ENCODE results near the gene ERC2.

The ERC2 gene

GRCh38 chr3:55826097-55826496 is 642.2 kb downstream of the ERC2 start:
- Histone ChIP-seq H3K9me3 (no peaks in the 10 kb centered on the region), H3K4me3 (ENCODE audit: low read depth, low read length) (no peak overlapping the region), H3K4me1 (no peaks in the 10 kb centered on the region), H3K36me3 (no peaks in the 10 kb centered on the region), H3K27me3 (no peaks in the 10 kb centered on the region)
- no peak for DNase-seq
- no peak for TF ChIP-seq CTCF (IDR thresholded peaks at IDR 0.05; ENCODE audit: low read depth, low read length)

- no peak overlapping the region for H3K4me3 ChIP-seq (ENCODE audit: low read depth, low read length)
- H3K4me1 ChIP-seq = no peaks in the 10 kb centered on the region
- H3K9me3 ChIP-seq = no peaks in the 10 kb centered on the region
- TF ChIP-seq CTCF (IDR thresholded peaks at IDR 0.05; ENCODE audit: low read depth, low read length) = no peak
- H3K36me3 ChIP-seq = no peaks in the 10 kb centered on the region
- H3K27me3 ChIP-seq = no peaks in the 10 kb centered on the region
- DNase-seq = no peak
These were observed 643.9 kb downstream of the ERC2 start for GRCh38 chr3:55824406-55824805.

GRCh38 chr3:55823829-55824228 is 644.4 kb downstream of the ERC2 start:
- H3K9me3 ChIP-seq = no peaks in the 10 kb centered on the region
- no peaks in the 10 kb centered on the region for H3K36me3 ChIP-seq
- no peak overlapping the region for H3K4me3 ChIP-seq (ENCODE audit: low read depth, low read length)
- no peaks in the 10 kb centered on the region for H3K4me1 ChIP-seq
- no peak for TF ChIP-seq CTCF (IDR thresholded peaks at IDR 0.05; ENCODE audit: low read depth, low read length)
- no peaks in the 10 kb centered on the region for H3K27me3 ChIP-seq
- DNase-seq = no peak

- TF ChIP-seq CTCF (IDR thresholded peaks at IDR 0.05; ENCODE audit: low read depth, low read length) = no peak
- no peak for DNase-seq
- Histone ChIP-seq H3K27me3 (no peaks in the 10 kb centered on the region), H3K36me3 (no peaks in the 10 kb centered on the region), H3K4me3 (ENCODE audit: low read depth, low read length) (no peak overlapping the region), H3K9me3 (no peaks in the 10 kb centered on the region), H3K4me1 (no peaks in the 10 kb centered on the region)
These were observed 645.3 kb downstream of the ERC2 start for GRCh38 chr3:55823001-55823400.

- Histone ChIP-seq H3K4me1 (no peaks in the 10 kb centered on the region), H3K36me3 (no peaks in the 10 kb centered on the region), H3K9me3 (no peaks in the 10 kb centered on the region), H3K4me3 (ENCODE audit: low read depth, low read length) (no peak overlapping the region), H3K27me3 (no peaks in the 10 kb centered on the region)
- no peak for DNase-seq
- TF ChIP-seq CTCF (IDR thresholded peaks at IDR 0.05; ENCODE audit: low read depth, low read length) = no peak
These were observed 649.3 kb downstream of the ERC2 start for GRCh38 chr3:55819005-55819404.

- Histone ChIP-seq H3K36me3 (no peaks in the 10 kb centered on the region), H3K4me1 (no peaks in the 10 kb centered on the region), H3K4me3 (ENCODE audit: low read depth, low read length) (no peak overlapping the region), H3K9me3 (no peaks in the 10 kb centered on the region), H3K27me3 (no peaks in the 10 kb centered on the region)
- no peak for DNase-seq
- TF ChIP-seq CTCF (IDR thresholded peaks at IDR 0.05; ENCODE audit: low read depth, low read length) = no peak
These were observed 649.8 kb downstream of the ERC2 start for GRCh38 chr3:55818485-55818884.
